SJCRH30 (cell line): ENCODE measurements around the gene TP53. TPM values are rescaled to one million over a fixed set of nuclear protein-coding genes. Genes with fewer than 3 reads are reported as not detected.

Source experiments
- DNase-seq, 2 experiments: peaks; one replicate each; pipeline ENCODE4 v3.0.0-alpha.2; 2015 to 2020
- H3K27ac ChIP-seq: fragments of 250-450 bp; sonication (Bioruptor Pico); 2 replicates; pipeline ENCODE4 v1.5.1; 2020; ENCODE audit warnings: mild to moderate bottlenecking, moderate library complexity
- H3K27me3 ChIP-seq: fragments of 250-450 bp; sonication (Bioruptor Pico); 2 replicates; pipeline ENCODE4 v1.5.1; 2020; ENCODE audit warnings: mild to moderate bottlenecking, moderate library complexity
- H3K36me3 ChIP-seq: fragments of 250-450 bp; sonication (Bioruptor Pico); 2 replicates; pipeline ENCODE4 v1.5.1; 2020; ENCODE audit warnings: mild to moderate bottlenecking, moderate library complexity
- H3K4me1 ChIP-seq: fragments of 250-450 bp; sonication (Bioruptor Pico); 2 replicates; pipeline ENCODE4 v1.5.1; 2020; ENCODE audit warnings: mild to moderate bottlenecking, moderate library complexity
- H3K4me3 ChIP-seq: fragments of 250-450 bp; sonication (Bioruptor Pico); 2 replicates; pipeline ENCODE4 v1.5.1; 2020; ENCODE audit warnings: mild to moderate bottlenecking, moderate library complexity
- H3K9me3 ChIP-seq: fragments of 250-450 bp; sonication (Bioruptor Pico); replicated peaks from 2 replicates; pipeline ENCODE4 v1.5.1; 2020; ENCODE audit warnings: mild to moderate bottlenecking, moderate library complexity
- total RNA-seq: library from RNA; depleted of rRNA; stranded (reverse); fragments of >200 nt; shearing (Covaris generic); gene quantifications from 2 replicates; pipeline ENCODE4 v1.2.3, GENCODE V29; 2014

TP53 gene
- total RNA-seq, 1 experiment from 2014 or later = 37.8 TPM

- Histone ChIP-seq H3K9me3 (no peaks in the 10 kb centered on the region), H3K27me3 (0 out of 2 replicates have a peak, but pooled peaks cover 3% of the 10 kb centered on the region)
- DNase-seq = no peak
Measured at GRCh38 chr17:7712111-7712771, 25.0 kb upstream of the TP53 start.

GRCh38 chr17:7711051-7711755, 23.9 kb upstream of the TP53 start:
- H3K4me3 ChIP-seq = no peak overlapping the region
- H3K27ac ChIP-seq = no peak overlapping the region
- no peaks in the 10 kb centered on the region for H3K4me1 ChIP-seq
- no peaks in the 10 kb centered on the region for H3K36me3 ChIP-seq
- H3K9me3 ChIP-seq = no peaks in the 10 kb centered on the region
- DNase-seq = no peak
- H3K27me3 ChIP-seq = 0 out of 2 replicates have a peak, but pooled peaks cover 3% of the 10 kb centered on the region

More at GRCh38 chr17:7712111-7712771, 25.0 kb upstream of the TP53 start:
- H3K36me3 ChIP-seq = no peaks in the 10 kb centered on the region
- H3K4me1 ChIP-seq = no peaks in the 10 kb centered on the region
- H3K27ac ChIP-seq = no peak overlapping the region
- H3K4me3 ChIP-seq = no peak overlapping the region

GRCh38 chr17:7710301-7710700, 23.0 kb upstream of the TP53 start:
- no peaks in the 10 kb centered on the region for H3K36me3 ChIP-seq
- H3K27me3 ChIP-seq = no peaks in the 10 kb centered on the region
- no peaks in the 10 kb centered on the region for H3K9me3 ChIP-seq
- no peak for DNase-seq
- no peak overlapping the region for H3K4me3 ChIP-seq
- H3K27ac ChIP-seq = no peak overlapping the region
- H3K4me1 ChIP-seq = no peaks in the 10 kb centered on the region

GRCh38 chr17:7709031-7709430, 21.7 kb upstream of the TP53 start:
- no peak for DNase-seq
- Histone ChIP-seq H3K27ac (no peak overlapping the region), H3K4me3 (no peak overlapping the region), H3K9me3 (no peaks in the 10 kb centered on the region), H3K36me3 (no peaks in the 10 kb centered on the region), H3K27me3 (no peaks in the 10 kb centered on the region), H3K4me1 (no peaks in the 10 kb centered on the region)

- H3K4me1 ChIP-seq = no peaks in the 10 kb centered on the region
- H3K9me3 ChIP-seq = no peaks in the 10 kb centered on the region
- H3K36me3 ChIP-seq = no peaks in the 10 kb centered on the region
- no peaks in the 10 kb centered on the region for H3K27me3 ChIP-seq
- DNase-seq = no peak
- H3K27ac ChIP-seq = no peak overlapping the region
- no peak overlapping the region for H3K4me3 ChIP-seq
Measured at GRCh38 chr17:7707858-7708750, 20.8 kb upstream of the TP53 start.

GRCh38 chr17:7707446-7707845, 20.2 kb upstream of the TP53 start:
- DNase-seq = no peak
- H3K27me3 ChIP-seq = no peaks in the 10 kb centered on the region

GRCh38 chr17:7706631-7707354, 19.5 kb upstream of the TP53 start:
- H3K27me3 ChIP-seq = no peaks in the 10 kb centered on the region
- H3K9me3 ChIP-seq = no peaks in the 10 kb centered on the region
- H3K36me3 ChIP-seq = no peaks in the 10 kb centered on the region
- H3K27ac ChIP-seq = no peak overlapping the region
- no peak for DNase-seq
- no peaks in the 10 kb centered on the region for H3K4me1 ChIP-seq
- no peak overlapping the region for H3K4me3 ChIP-seq

More at GRCh38 chr17:7707446-7707845, 20.2 kb upstream of the TP53 start:
- Histone ChIP-seq H3K4me3 (no peak overlapping the region), H3K4me1 (no peaks in the 10 kb centered on the region), H3K36me3 (no peaks in the 10 kb centered on the region), H3K9me3 (no peaks in the 10 kb centered on the region), H3K27ac (no peak overlapping the region)

GRCh38 chr17:7705269-7706255, 18.3 kb upstream of the TP53 start:
- Histone ChIP-seq H3K27me3 (no peaks in the 10 kb centered on the region), H3K27ac (no peak overlapping the region), H3K4me3 (peak overlapping the region; percentile 61), H3K4me1 (no peaks in the 10 kb centered on the region), H3K9me3 (no peaks in the 10 kb centered on the region), H3K36me3 (no peaks in the 10 kb centered on the region)
- no peak for DNase-seq

- Histone ChIP-seq H3K9me3 (no peaks in the 10 kb centered on the region), H3K27ac (no peak within 1 kb of the TSS), H3K4me3 (peak within 1 kb of the TSS; percentile 61), H3K4me1 (no peaks in the 10 kb centered on the region), H3K27me3 (no peaks in the 10 kb centered on the region), H3K36me3 (no peaks in the 10 kb centered on the region)
- peak; percentile 53 to 62 for DNase-seq
Measured at GRCh38 chr17:7704601-7705268, 17.4 kb upstream of the TP53 start, which contains the start of gene EFNB3. TSS of gene EFNB3 (plus strand) at chr17:7705202. CDS start at chr17:7705599, 397 bp downstream.

GRCh38 chr17:7703584-7704479, 16.5 kb upstream of the TP53 start:
- Histone ChIP-seq H3K27ac (no peak overlapping the region), H3K9me3 (no peaks in the 10 kb centered on the region), H3K27me3 (no peaks in the 10 kb centered on the region), H3K4me3 (no peak overlapping the region), H3K4me1 (no peaks in the 10 kb centered on the region), H3K36me3 (no peaks in the 10 kb centered on the region)
- peak in 1 of 2 experiments; percentile 29 for DNase-seq

- no peak for DNase-seq
- no peaks in the 10 kb centered on the region for H3K9me3 ChIP-seq
- H3K36me3 ChIP-seq = no peaks in the 10 kb centered on the region
- no peak overlapping the region for H3K4me3 ChIP-seq
- no peaks in the 10 kb centered on the region for H3K27me3 ChIP-seq
- no peaks in the 10 kb centered on the region for H3K4me1 ChIP-seq
- no peak overlapping the region for H3K27ac ChIP-seq
Measured at GRCh38 chr17:7702776-7703175, 15.5 kb upstream of the TP53 start.

- no peak for DNase-seq
Measured at GRCh38 chr17:7701681-7702080, 14.4 kb upstream of the TP53 start.

More at GRCh38 chr17:7701681-7702080, 14.4 kb upstream of the TP53 start:
- no peak overlapping the region for H3K27ac ChIP-seq
- H3K9me3 ChIP-seq = no peaks in the 10 kb centered on the region
- no peaks in the 10 kb centered on the region for H3K4me1 ChIP-seq
- H3K27me3 ChIP-seq = no peaks in the 10 kb centered on the region
- H3K36me3 ChIP-seq = no peaks in the 10 kb centered on the region
- H3K4me3 ChIP-seq = no peak overlapping the region
